Stomach (tissue), 4 donors: ENCODE results near the gene RGS12.

Experiments used
- CTCF ChIP-seq, 7 experiments: fragments of 450-650 bp in 4 of 7; fragments of 200-600 bp in 3 of 7; sonication (generic) in 3 of 7; IDR thresholded peaks; one replicate each; pipeline ENCODE4 v1.5.1; 2016 to 2019; ENCODE audit warnings: antibody characterized with exemption in 7 of 7, control low read depth in 2 of 7, mild to moderate bottlenecking in 1 of 7
- EP300 ChIP-seq: sonication (generic); formaldehyde crosslinking; IDR thresholded peaks from one replicate; pipeline ENCODE4 v1.6.1; 2017; ENCODE audit warnings: antibody characterized with exemption
- POLR2A ChIP-seq, 4 donors: fragments of 450-650 bp; IDR thresholded peaks; one replicate each; pipeline ENCODE4 v1.6.1; 2016; ENCODE audit warnings: antibody characterized with exemption in 4 of 4, control low read depth in 2 of 4, mild to moderate bottlenecking in 1 of 4, moderate library complexity in 1 of 4
- POLR2AphosphoS5 ChIP-seq, 3 donors: sonication (generic); formaldehyde crosslinking; IDR thresholded peaks; one replicate each; pipeline ENCODE4 v1.6.1; 2016; ENCODE audit warnings: antibody characterized with exemption in 3 of 3

- no peak for TF ChIP-seq CTCF (IDR thresholded peaks at IDR 0.05)
- no peak for TF ChIP-seq EP300
- TF ChIP-seq POLR2A (IDR thresholded peaks at IDR 0.05) = no peak
- no peak for TF ChIP-seq POLR2AphosphoS5 (IDR thresholded peaks at IDR 0.05)
These were observed 31.2 kb upstream of the RGS12 start for GRCh38 chr4:3261411-3262207.
